Measurements from ENCODE around the gene SEPHS2.

DNA sequence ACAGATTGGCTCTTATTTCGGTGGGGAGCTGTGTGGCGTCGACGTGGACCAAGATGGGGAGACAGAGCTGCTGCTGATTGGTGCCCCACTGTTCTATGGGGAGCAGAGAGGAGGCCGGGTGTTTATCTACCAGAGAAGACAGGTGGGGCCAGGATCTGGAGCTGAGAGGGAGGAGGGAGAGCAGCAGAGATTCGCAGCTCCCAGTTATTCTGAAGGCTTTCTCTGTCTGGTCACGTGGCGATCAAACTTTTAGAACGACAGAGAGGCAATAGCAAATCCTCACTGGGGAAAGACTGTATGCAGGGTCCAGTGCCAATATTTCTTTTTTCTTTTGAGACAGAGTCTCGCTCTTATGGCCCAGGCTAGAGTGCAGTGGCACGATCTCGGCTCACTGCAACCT lies 49.0 kb upstream of the SEPHS2 start:
- TF ChIP-seq TAF1 (IDR thresholded peaks at IDR 0.05; ENCODE audit: low read depth) = no peak
- TF ChIP-seq, protein P1, sequence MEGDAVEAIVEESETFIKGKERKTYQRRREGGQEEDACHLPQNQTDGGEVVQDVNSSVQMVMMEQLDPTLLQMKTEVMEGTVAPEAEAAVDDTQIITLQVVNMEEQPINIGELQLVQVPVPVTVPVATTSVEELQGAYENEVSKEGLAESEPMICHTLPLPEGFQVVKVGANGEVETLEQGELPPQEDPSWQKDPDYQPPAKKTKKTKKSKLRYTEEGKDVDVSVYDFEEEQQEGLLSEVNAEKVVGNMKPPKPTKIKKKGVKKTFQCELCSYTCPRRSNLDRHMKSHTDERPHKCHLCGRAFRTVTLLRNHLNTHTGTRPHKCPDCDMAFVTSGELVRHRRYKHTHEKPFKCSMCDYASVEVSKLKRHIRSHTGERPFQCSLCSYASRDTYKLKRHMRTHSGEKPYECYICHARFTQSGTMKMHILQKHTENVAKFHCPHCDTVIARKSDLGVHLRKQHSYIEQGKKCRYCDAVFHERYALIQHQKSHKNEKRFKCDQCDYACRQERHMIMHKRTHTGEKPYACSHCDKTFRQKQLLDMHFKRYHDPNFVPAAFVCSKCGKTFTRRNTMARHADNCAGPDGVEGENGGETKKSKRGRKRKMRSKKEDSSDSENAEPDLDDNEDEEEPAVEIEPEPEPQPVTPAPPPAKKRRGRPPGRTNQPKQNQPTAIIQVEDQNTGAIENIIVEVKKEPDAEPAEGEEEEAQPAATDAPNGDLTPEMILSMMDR (IDR thresholded peaks at IDR 0.05; ENCODE audit: poor library complexity, severe bottlenecking) = no peak
